Panc1 (cell line): ENCODE results near the gene TMEM167A. TPM values are rescaled to one million over a fixed set of nuclear protein-coding genes. Genes with fewer than 3 reads are reported as not detected.

ENCODE experiments used
- ATAC-seq: fragments of 200-7000 bp; cut with Tn5 transposase; 2 replicates; pipeline ENCODE4 v1.9.1; 2020; ENCODE audit warnings: mild to moderate bottlenecking, moderate library complexity
- BruUV-seq: library from RNA; stranded (reverse); fragments of 400-500 nt; replicated peaks from 2 replicates; lab custom pipeline; 2021; lab: Mats Ljungman, UMichigan
- CTCF ChIA-PET: fragments of 300-600 bp; sonication (Branson Sonifier 250); formaldehyde crosslinking; loops from one replicate; lab custom pipeline; 2022; ENCODE audit warnings: antibody characterized with exemption; lab: Charles Lee
- POLR2A ChIA-PET: fragments of 300-600 bp; sonication (Branson Sonifier 250); formaldehyde crosslinking; loops from one replicate; lab custom pipeline; 2022; ENCODE audit warnings: antibody characterized with exemption; lab: Charles Lee
- DNase-seq: peaks from one replicate; pipeline ENCODE4 v3.0.0-alpha.2; 2010; ENCODE audit warnings: low read depth, low spot score
- H3K27ac ChIP-seq: 2 replicates; pipeline ENCODE4 v1.5.1; 2011; ENCODE audit warnings: mild to moderate bottlenecking, low read length, inconsistent platforms
- H3K27me3 ChIP-seq: fragments of 200-500 bp; sonication (Bioruptor generic); 2 replicates; pipeline ENCODE4 v1.6.0; 2014; ENCODE audit warnings: low read length, inconsistent platforms; ENCODE audit not compliant: control insufficient read depth, insufficient read depth
- H3K36me3 ChIP-seq: fragments of 200-500 bp; sonication (Bioruptor generic); 2 replicates; pipeline ENCODE4 v1.5.1; 2014; ENCODE audit warnings: inconsistent platforms, mild to moderate bottlenecking, low read length, moderate library complexity; ENCODE audit not compliant: control insufficient read depth, insufficient read depth
- H3K4me1 ChIP-seq: 2 replicates; pipeline ENCODE4 v1.5.1; 2011; ENCODE audit warnings: inconsistent platforms, mild to moderate bottlenecking, low read length, moderate library complexity; ENCODE audit not compliant: control insufficient read depth, insufficient read depth
- H3K4me3 ChIP-seq, 2 experiments: 2 replicates each; pipeline ENCODE4 v1.5.1; 2011 to 2012; ENCODE audit warnings: low read depth in 2 of 2, low read length in 2 of 2, mild to moderate bottlenecking in 2 of 2, inconsistent platforms in 1 of 2, moderate library complexity in 1 of 2
- H3K9me3 ChIP-seq: fragments of 200-500 bp; sonication (Bioruptor generic); 2 replicates; pipeline ENCODE4 v1.5.1; 2014; ENCODE audit warnings: low read depth, mild to moderate bottlenecking, inconsistent platforms, low read length, moderate library complexity; ENCODE audit not compliant: control insufficient read depth, insufficient read depth
- POLR2AphosphoS5 ChIP-seq: IDR thresholded peaks from 2 replicates; pipeline ENCODE4 v1.6.1; 2012; ENCODE audit warnings: mild to moderate bottlenecking, low read depth, low read length, moderate library complexity
- SIN3A ChIP-seq: IDR thresholded peaks from 2 replicates; pipeline ENCODE4 v1.6.1; 2012; ENCODE audit warnings: low read depth, mild to moderate bottlenecking, low read length, moderate library complexity, borderline replicate concordance; ENCODE audit not compliant: insufficient read depth
- TCF7L2 ChIP-seq: IDR thresholded peaks from 2 replicates; pipeline ENCODE4 v1.6.1; 2011; ENCODE audit warnings: mild to moderate bottlenecking, low read depth, low read length, inconsistent platforms
- in situ Hi-C: cut with HindIII; loops from 2 replicates; pipeline ENCODE4 v1.10.0; 2016; ENCODE audit warnings: low sequenced_read_pairs, low pct_unique_long_range_greater_than_20kb
- intact Hi-C: fragments of 100-400 bp; cut with micrococcal nuclease; formaldehyde crosslinking; loops from one replicate; pipeline ENCODE4 v1.10.0; 2022; ENCODE audit not compliant: unreplicated experiment
- total RNA-seq: library from RNA; stranded (reverse); gene quantifications from one replicate; pipeline ENCODE4 v1.2.1, GENCODE V29; 2021; ENCODE audit not compliant: unreplicated experiment
- TF ChIP-seq, protein P1 (sequence below): fragments of 450-650 bp; IDR thresholded peaks from 2 replicates; pipeline ENCODE4 v1.5.1; 2017; ENCODE audit warnings: mild to moderate bottlenecking
- TF ChIP-seq, protein P2 (sequence below), 2 experiments: IDR thresholded peaks; 2 replicates each; pipeline ENCODE4 v1.6.1; 2011 to 2012; ENCODE audit warnings: low read depth in 2 of 2, control low read depth in 1 of 2, low read length in 1 of 2, mild to moderate bottlenecking in 1 of 2, moderate library complexity in 1 of 2; ENCODE audit not compliant: insufficient read depth in 1 of 2

The TMEM167A gene
- total RNA-seq, 1 experiment from 2014 or later, result 117 TPM

DNA sequence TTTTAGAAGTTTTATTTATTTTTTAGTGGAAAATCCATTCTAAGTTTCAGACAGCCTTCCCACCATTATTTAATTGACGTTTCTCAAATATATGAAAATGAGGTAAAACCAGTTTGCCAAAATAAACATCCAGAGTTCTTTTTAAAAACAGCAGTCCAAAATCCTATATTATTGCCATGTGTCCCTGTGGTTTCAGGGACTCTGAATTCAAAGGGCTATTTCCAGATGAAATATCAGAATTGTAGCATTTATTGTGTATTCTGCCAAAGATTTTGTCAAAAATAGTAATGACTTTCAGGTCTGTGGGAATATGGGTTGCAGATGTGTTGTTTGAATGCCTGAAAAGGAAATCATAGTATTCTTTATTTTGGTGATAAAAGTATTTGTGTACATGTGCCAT is 41.8 kb upstream of the TMEM167A start:
- no peak for ATAC-seq
- Histone ChIP-seq H3K27me3 (no peaks in the 10 kb centered on the region), H3K36me3 (no peaks in the 10 kb centered on the region), H3K27ac (no peak overlapping the region), H3K9me3 (no peaks in the 10 kb centered on the region), H3K4me1 (no peaks in the 10 kb centered on the region), H3K4me3 (no peak overlapping the region)
- no TSS peak for BruUV-seq
- ChIA-PET POLR2A (no interaction called here), CTCF (interaction anchor here (0.6 kb wide), 1 partner anchor 11 kb away, joined by 5 read pairs; no protein-coding TSS in a partner anchor)
- DNase-seq, result no peak
- intact Hi-C loops (no loop called here), in situ Hi-C loops (no loop called here)
- TF ChIP-seq, protein P1, sequence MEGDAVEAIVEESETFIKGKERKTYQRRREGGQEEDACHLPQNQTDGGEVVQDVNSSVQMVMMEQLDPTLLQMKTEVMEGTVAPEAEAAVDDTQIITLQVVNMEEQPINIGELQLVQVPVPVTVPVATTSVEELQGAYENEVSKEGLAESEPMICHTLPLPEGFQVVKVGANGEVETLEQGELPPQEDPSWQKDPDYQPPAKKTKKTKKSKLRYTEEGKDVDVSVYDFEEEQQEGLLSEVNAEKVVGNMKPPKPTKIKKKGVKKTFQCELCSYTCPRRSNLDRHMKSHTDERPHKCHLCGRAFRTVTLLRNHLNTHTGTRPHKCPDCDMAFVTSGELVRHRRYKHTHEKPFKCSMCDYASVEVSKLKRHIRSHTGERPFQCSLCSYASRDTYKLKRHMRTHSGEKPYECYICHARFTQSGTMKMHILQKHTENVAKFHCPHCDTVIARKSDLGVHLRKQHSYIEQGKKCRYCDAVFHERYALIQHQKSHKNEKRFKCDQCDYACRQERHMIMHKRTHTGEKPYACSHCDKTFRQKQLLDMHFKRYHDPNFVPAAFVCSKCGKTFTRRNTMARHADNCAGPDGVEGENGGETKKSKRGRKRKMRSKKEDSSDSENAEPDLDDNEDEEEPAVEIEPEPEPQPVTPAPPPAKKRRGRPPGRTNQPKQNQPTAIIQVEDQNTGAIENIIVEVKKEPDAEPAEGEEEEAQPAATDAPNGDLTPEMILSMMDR, result no peak
- TF ChIP-seq, protein P2, sequence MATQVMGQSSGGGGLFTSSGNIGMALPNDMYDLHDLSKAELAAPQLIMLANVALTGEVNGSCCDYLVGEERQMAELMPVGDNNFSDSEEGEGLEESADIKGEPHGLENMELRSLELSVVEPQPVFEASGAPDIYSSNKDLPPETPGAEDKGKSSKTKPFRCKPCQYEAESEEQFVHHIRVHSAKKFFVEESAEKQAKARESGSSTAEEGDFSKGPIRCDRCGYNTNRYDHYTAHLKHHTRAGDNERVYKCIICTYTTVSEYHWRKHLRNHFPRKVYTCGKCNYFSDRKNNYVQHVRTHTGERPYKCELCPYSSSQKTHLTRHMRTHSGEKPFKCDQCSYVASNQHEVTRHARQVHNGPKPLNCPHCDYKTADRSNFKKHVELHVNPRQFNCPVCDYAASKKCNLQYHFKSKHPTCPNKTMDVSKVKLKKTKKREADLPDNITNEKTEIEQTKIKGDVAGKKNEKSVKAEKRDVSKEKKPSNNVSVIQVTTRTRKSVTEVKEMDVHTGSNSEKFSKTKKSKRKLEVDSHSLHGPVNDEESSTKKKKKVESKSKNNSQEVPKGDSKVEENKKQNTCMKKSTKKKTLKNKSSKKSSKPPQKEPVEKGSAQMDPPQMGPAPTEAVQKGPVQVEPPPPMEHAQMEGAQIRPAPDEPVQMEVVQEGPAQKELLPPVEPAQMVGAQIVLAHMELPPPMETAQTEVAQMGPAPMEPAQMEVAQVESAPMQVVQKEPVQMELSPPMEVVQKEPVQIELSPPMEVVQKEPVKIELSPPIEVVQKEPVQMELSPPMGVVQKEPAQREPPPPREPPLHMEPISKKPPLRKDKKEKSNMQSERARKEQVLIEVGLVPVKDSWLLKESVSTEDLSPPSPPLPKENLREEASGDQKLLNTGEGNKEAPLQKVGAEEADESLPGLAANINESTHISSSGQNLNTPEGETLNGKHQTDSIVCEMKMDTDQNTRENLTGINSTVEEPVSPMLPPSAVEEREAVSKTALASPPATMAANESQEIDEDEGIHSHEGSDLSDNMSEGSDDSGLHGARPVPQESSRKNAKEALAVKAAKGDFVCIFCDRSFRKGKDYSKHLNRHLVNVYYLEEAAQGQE (IDR thresholded peaks at IDR 0.05; ENCODE audit: insufficient read depth in 1 of 2, low read depth in 2 of 2, low read length in 1 of 2), result no peak
- TF ChIP-seq TCF7L2 (no peak), SIN3A (no peak), POLR2AphosphoS5 (no peak)

DNA sequence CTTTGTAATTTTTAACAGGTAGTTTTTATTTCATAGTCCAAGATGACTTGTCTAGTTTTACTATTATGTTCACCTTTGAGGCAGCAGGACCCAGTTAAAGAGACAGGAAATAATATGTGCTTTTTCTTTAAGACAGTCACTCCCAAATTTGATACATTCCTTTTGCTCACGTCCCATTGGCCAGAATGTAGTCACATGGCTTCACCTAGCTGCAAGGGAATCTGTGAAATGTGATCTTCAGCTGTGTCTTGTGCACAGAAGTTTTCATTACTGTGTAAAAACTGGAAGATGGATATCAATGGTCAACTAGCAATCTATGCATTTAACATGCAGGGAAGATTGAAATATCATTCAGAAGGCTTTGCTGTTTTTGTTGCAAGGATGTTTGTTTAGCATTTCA is 41.3 kb upstream of the TMEM167A start:
- DNase-seq (no peak), ATAC-seq (no peak)
- no TSS peak for BruUV-seq
- TF ChIP-seq, protein P1, result no peak
- TF ChIP-seq POLR2AphosphoS5, result no peak
- TF ChIP-seq TCF7L2, result no peak
- TF ChIP-seq SIN3A, result no peak
- TF ChIP-seq, protein P2 (IDR thresholded peaks at IDR 0.05; ENCODE audit: insufficient read depth in 1 of 2, low read depth in 2 of 2, low read length in 1 of 2), result no peak
- Histone ChIP-seq H3K4me1 (no peaks in the 10 kb centered on the region), H3K27me3 (no peaks in the 10 kb centered on the region), H3K9me3 (no peaks in the 10 kb centered on the region), H3K27ac (no peak overlapping the region), H3K4me3 (no peak overlapping the region), H3K36me3 (no peaks in the 10 kb centered on the region)
- intact Hi-C loops (no loop called here), in situ Hi-C loops (no loop called here)
- ChIA-PET CTCF (interaction anchor here (0.6 kb wide), 2 partner anchors 11 to 214 kb away, joined by 4 to 5 read pairs; no protein-coding TSS in a partner anchor), POLR2A (no interaction called here)
